Gastroesophageal sphincter (tissue), 4 donors: Measurements from ENCODE around the gene SLC25A25. TPM values are rescaled to one million over a fixed set of nuclear protein-coding genes. Genes with fewer than 3 reads are reported as not detected.
"Not testable (repeated sequence)": the region's sequence is repeated elsewhere in the genome, so short reads cannot be mapped to it uniquely, and the experiment has no call there.

ENCODE experiments used
- ATAC-seq: fragments of 150-250 bp; one replicate; pipeline ENCODE4 v1.9.1; 2016; ENCODE audit warnings: mild to moderate bottlenecking, moderate library complexity
- H3K27ac ChIP-seq, 4 donors: fragments of 200-600 bp; sonication (generic) in 3 of 4; 1 replicate in 3 of 4; 2 replicates in 1 of 4; pipeline ENCODE4 v1.5.1; 2016 to 2019
- H3K27me3 ChIP-seq: fragments of 200-600 bp; sonication (generic); one replicate; pipeline ENCODE4 v1.5.1; 2019
- H3K36me3 ChIP-seq, 2 donors: fragments of 200-600 bp; sonication (generic); one replicate each; pipeline ENCODE4 v1.5.1; 2019; ENCODE audit warnings: control low read depth in 1 of 2
- H3K4me1 ChIP-seq, 3 donors: fragments of 200-600 bp; sonication (generic); 1 replicate in 2 of 3; 2 replicates in 1 of 3; pipeline ENCODE4 v1.5.1; 2016 to 2019; ENCODE audit warnings: control low read depth in 2 of 3
- H3K4me3 ChIP-seq, 2 donors: fragments of 200-600 bp; sonication (generic); one replicate each; pipeline ENCODE4 v1.5.1; 2019; ENCODE audit warnings: mild to moderate bottlenecking in 1 of 2, moderate library complexity in 1 of 2
- H3K9me3 ChIP-seq, 3 donors: fragments of 200-600 bp; sonication (generic); one replicate each; pipeline ENCODE4 v1.5.1; 2017 to 2019; ENCODE audit warnings: control low read depth in 2 of 3
- CTCF ChIP-seq, 4 experiments: fragments of 200-600 bp in 2 of 4; fragments of 450-650 bp in 2 of 4; sonication (generic) in 1 of 4; IDR thresholded peaks; one replicate each; pipeline ENCODE4 v1.5.1; 2017 to 2019; ENCODE audit warnings: antibody characterized with exemption in 4 of 4, mild to moderate bottlenecking in 2 of 4, moderate library complexity in 2 of 4
- EP300 ChIP-seq: sonication (generic); formaldehyde crosslinking; IDR thresholded peaks from one replicate; pipeline ENCODE4 v1.6.1; 2017; ENCODE audit warnings: antibody characterized with exemption, mild to moderate bottlenecking
- POLR2A ChIP-seq, 2 donors: fragments of 450-650 bp; IDR thresholded peaks; one replicate each; pipeline ENCODE4 v1.6.1; 2017; ENCODE audit warnings: antibody characterized with exemption in 2 of 2, mild to moderate bottlenecking in 2 of 2, moderate library complexity in 1 of 2
- POLR2AphosphoS5 ChIP-seq: sonication (generic); formaldehyde crosslinking; IDR thresholded peaks from one replicate; pipeline ENCODE4 v1.6.1; 2017; ENCODE audit warnings: antibody characterized with exemption
- WGBS, 2 donors: methylation state at CpG; one replicate each; pipeline ENCODE4 v1.1.5; 2018; ENCODE audit warnings: low coverage in 1 of 2; 5-methylcytosine and 5-hydroxymethylcytosine counted together
- total RNA-seq, 4 donors: library from RNA; depleted of rRNA; stranded (reverse); fragments of >200 nt; gene quantifications; one replicate each; pipeline ENCODE4 v1.1.0, GENCODE V29; 2016

SLC25A25 gene
- total RNA-seq, 4 donors from 2014 or later: 16.1 to 64.1 (median 18.3) TPM

- TF ChIP-seq POLR2A (IDR thresholded peaks at IDR 0.05) (no peak), CTCF (IDR thresholded peaks at IDR 0.05) (no peak), POLR2AphosphoS5 (no peak), EP300 (no peak)
- no peak overlapping the region for H3K27ac ChIP-seq
- no peaks in the 10 kb centered on the region for H3K9me3 ChIP-seq
- H3K27me3 ChIP-seq: no peaks in the 10 kb centered on the region
- 69 to 86% methylated on average over 1 to 2 of the region's 4 CpGs for WGBS, 2 donors
- no peak overlapping the region for H3K4me3 ChIP-seq
- H3K36me3 ChIP-seq: no peaks in the 10 kb centered on the region
- peaks cover 0 to 7% (median 0%) of the 10 kb centered on the region in 3 donors for H3K4me1 ChIP-seq
- no peak for ATAC-seq
Measured at GRCh38 chr9:128033609-128034008, 34.4 kb upstream of the SLC25A25 start.

- Histone ChIP-seq H3K9me3 (no peaks in the 10 kb centered on the region), H3K27ac (peak overlapping the region in 1 of 4 donors; percentile 19), H3K27me3 (no peaks in the 10 kb centered on the region), H3K4me3 (no peak overlapping the region), H3K36me3 (no peaks in the 10 kb centered on the region), H3K4me1 (peaks cover 0 to 7% (median 0%) of the 10 kb centered on the region in 3 donors)
- 17 to 41% methylated on average over 3 to 6 of the region's 8 CpGs for WGBS, 2 donors
- TF ChIP-seq CTCF (IDR thresholded peaks at IDR 0.05): peak in 3 of 4 experiments; percentile 89 to 95 (median 91)
- TF ChIP-seq POLR2AphosphoS5: no peak
- peak; percentile 95 for ATAC-seq
Measured at GRCh38 chr9:128034821-128035652, 33.0 kb upstream of the SLC25A25 start.

GRCh38 chr9:128036522-128036921, 31.5 kb upstream of the SLC25A25 start:
- ATAC-seq, H3K4me3 ChIP-seq, H3K36me3 ChIP-seq, H3K9me3 ChIP-seq, H3K27me3 ChIP-seq, H3K4me1 ChIP-seq, H3K27ac ChIP-seq: not testable (repeated sequence)
- 75 to 76% methylated on average over 3 of the region's 3 CpGs for WGBS, 2 donors

GRCh38 chr9:128040783-128041182, 27.2 kb upstream of the SLC25A25 start:
- H3K9me3 ChIP-seq, ATAC-seq, H3K27me3 ChIP-seq, H3K4me1 ChIP-seq, H3K36me3 ChIP-seq, H3K27ac ChIP-seq, H3K4me3 ChIP-seq: not testable (repeated sequence)
- WGBS, 2 donors: 64 to 80% methylated on average over 1 to 3 of the region's 3 CpGs

- Histone ChIP-seq H3K27me3 (no peaks in the 10 kb centered on the region), H3K36me3 (no peaks in the 10 kb centered on the region), H3K27ac (no peak overlapping the region), H3K4me1 (peaks cover 0 to 7% (median 0%) of the 10 kb centered on the region in 3 donors), H3K9me3 (no peaks in the 10 kb centered on the region), H3K4me3 (no peak overlapping the region)
- 73 to 81% methylated on average over 3 to 7 of the region's 7 CpGs for WGBS, 2 donors
- no peak for TF ChIP-seq POLR2A (IDR thresholded peaks at IDR 0.05)
- no peak for TF ChIP-seq CTCF (IDR thresholded peaks at IDR 0.05)
- TF ChIP-seq POLR2AphosphoS5: no peak
- no peak for TF ChIP-seq EP300
- ATAC-seq: no peak
Measured at GRCh38 chr9:128042043-128042442, 26.0 kb upstream of the SLC25A25 start.

- H3K27me3 ChIP-seq: no peaks in the 10 kb centered on the region
- H3K4me1 ChIP-seq: peaks cover 0 to 7% (median 0%) of the 10 kb centered on the region in 3 donors
- H3K4me3 ChIP-seq: no peak overlapping the region
- no peaks in the 10 kb centered on the region for H3K9me3 ChIP-seq
- 40% methylated on average over 1 of the region's 7 CpGs; no CpG with 5 or more reads in 1 of the 2 donors for WGBS, 2 donors
- no peak for ATAC-seq
- no peak for TF ChIP-seq POLR2AphosphoS5
- no peak overlapping the region for H3K27ac ChIP-seq
- H3K36me3 ChIP-seq: no peaks in the 10 kb centered on the region
Measured at GRCh38 chr9:128043467-128043868, 24.6 kb upstream of the SLC25A25 start.

- H3K9me3 ChIP-seq, H3K4me3 ChIP-seq, H3K27me3 ChIP-seq, H3K27ac ChIP-seq, H3K4me1 ChIP-seq, H3K36me3 ChIP-seq, ATAC-seq: not testable (repeated sequence)
- 78% methylated on average over 5 of the region's 6 CpGs; no CpG with 5 or more reads in 1 of the 2 donors for WGBS, 2 donors
Measured at GRCh38 chr9:128045409-128045808, 22.6 kb upstream of the SLC25A25 start.
